ENCODE data around the gene MARCHF6.
"Not testable (repeated sequence)": the region's sequence is repeated elsewhere in the genome, so short reads cannot be mapped to it uniquely, and the experiment has no call there.

The MARCHF6 gene

GRCh38 chr5:10375146-10375545 is 21.7 kb downstream of the MARCHF6 start:
- DNase-seq, result not testable (repeated sequence)

- no peak for DNase-seq
These were observed 23.0 kb downstream of the MARCHF6 start for GRCh38 chr5:10376544-10376943.

- no peak for DNase-seq
These were observed 23.6 kb downstream of the MARCHF6 start for GRCh38 chr5:10377081-10377480.

GRCh38 chr5:10381803-10382202 is 28.3 kb downstream of the MARCHF6 start:
- DNase-seq, result no peak

GRCh38 chr5:10384483-10384882 is 31.0 kb downstream of the MARCHF6 start:
- no peak for DNase-seq

- DNase-seq, result no peak
These were observed 34.2 kb downstream of the MARCHF6 start for GRCh38 chr5:10387690-10388089.

GRCh38 chr5:10391130-10391529 is 37.6 kb downstream of the MARCHF6 start:
- DNase-seq, result no peak

GRCh38 chr5:10392567-10393328 is 39.3 kb downstream of the MARCHF6 start:
- not testable (repeated sequence) for DNase-seq

GRCh38 chr5:10393491-10393890 is 40.0 kb downstream of the MARCHF6 start:
- no peak for DNase-seq

- DNase-seq, result no peak
These were observed 43.1 kb downstream of the MARCHF6 start for GRCh38 chr5:10396552-10396951.

- DNase-seq, result no peak
These were observed 46.3 kb downstream of the MARCHF6 start for GRCh38 chr5:10399839-10400238.

GRCh38 chr5:10400411-10400810 is 46.9 kb downstream of the MARCHF6 start:
- peak in 1 of 56 donors; percentile 22 for DNase-seq

GRCh38 chr5:10400831-10401230 is 47.3 kb downstream of the MARCHF6 start:
- DNase-seq, result no peak

GRCh38 chr5:10401498-10401897 is 48.0 kb downstream of the MARCHF6 start:
- DNase-seq, result no peak
